ENCODE measurements around the gene LYL1.

The LYL1 gene

DNA sequence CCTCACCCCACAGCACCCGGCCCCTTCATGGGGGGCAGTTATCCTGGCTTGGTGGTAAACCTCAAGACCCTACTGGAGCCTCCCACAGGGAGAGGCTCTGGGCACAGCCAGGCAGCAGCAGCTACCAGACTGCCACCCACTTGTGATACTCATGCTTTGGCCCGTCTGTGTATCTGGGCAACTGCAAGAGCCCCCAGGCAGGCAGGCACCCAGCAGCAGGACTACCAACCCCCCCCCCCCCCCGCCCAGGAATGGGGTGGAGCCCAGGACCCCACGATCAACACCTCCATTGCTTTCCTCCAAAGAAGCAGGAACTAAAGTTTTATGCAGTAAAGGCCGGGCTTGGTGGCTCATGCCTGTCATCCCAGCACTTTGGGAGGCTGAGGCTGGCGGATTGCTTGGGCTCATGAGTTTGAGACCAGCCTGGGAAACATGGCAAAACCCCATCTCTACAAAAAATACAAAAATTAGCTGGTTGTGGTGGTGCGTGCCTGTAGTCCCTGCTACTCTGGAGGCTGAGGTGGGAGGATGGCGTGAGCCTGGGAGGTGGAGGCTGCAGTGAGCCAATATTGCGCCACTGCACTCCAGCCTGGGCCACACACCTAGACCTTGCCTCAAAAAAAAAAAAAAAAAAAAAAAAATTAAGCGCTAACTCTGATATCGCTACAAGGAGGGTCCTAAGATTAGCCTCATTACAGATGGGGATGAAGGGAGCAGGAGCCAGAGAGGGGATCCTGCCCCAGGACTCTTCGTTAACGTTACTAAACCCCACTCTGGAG is 1.1 kb upstream of the LYL1 start:
- TF ChIP-seq, protein P1, sequence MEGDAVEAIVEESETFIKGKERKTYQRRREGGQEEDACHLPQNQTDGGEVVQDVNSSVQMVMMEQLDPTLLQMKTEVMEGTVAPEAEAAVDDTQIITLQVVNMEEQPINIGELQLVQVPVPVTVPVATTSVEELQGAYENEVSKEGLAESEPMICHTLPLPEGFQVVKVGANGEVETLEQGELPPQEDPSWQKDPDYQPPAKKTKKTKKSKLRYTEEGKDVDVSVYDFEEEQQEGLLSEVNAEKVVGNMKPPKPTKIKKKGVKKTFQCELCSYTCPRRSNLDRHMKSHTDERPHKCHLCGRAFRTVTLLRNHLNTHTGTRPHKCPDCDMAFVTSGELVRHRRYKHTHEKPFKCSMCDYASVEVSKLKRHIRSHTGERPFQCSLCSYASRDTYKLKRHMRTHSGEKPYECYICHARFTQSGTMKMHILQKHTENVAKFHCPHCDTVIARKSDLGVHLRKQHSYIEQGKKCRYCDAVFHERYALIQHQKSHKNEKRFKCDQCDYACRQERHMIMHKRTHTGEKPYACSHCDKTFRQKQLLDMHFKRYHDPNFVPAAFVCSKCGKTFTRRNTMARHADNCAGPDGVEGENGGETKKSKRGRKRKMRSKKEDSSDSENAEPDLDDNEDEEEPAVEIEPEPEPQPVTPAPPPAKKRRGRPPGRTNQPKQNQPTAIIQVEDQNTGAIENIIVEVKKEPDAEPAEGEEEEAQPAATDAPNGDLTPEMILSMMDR (conservative IDR thresholded peaks at IDR 0.05; ENCODE audit: control insufficient read depth, insufficient read depth, low read depth, low read length), result no peak
- no peak for DNase-seq (ENCODE audit: low read depth)
- no peak overlapping the region for H3K4me3 ChIP-seq (ENCODE audit: control insufficient read depth, low read depth, low read length)

DNA sequence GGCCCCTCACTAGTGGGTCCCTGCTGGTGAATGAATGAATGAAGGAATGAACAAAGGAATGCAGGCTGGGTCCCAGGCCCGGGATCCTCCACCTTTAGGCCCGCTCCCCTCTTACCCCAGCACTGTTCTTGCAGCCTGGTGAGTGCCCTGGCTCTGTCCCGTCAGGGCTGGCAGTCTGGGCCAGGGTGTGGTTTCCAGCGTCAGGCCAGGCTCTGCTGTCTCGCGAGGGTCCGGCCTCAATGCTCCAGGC is 317 bp downstream of the LYL1 start:
- TF ChIP-seq, protein P1 (conservative IDR thresholded peaks at IDR 0.05; ENCODE audit: control insufficient read depth, insufficient read depth, low read depth, low read length), result no peak
- peak overlapping the region; percentile 6 for H3K4me3 ChIP-seq (ENCODE audit: control insufficient read depth, low read depth, low read length)
- peak; percentile 51 for DNase-seq (ENCODE audit: low read depth)

DNA sequence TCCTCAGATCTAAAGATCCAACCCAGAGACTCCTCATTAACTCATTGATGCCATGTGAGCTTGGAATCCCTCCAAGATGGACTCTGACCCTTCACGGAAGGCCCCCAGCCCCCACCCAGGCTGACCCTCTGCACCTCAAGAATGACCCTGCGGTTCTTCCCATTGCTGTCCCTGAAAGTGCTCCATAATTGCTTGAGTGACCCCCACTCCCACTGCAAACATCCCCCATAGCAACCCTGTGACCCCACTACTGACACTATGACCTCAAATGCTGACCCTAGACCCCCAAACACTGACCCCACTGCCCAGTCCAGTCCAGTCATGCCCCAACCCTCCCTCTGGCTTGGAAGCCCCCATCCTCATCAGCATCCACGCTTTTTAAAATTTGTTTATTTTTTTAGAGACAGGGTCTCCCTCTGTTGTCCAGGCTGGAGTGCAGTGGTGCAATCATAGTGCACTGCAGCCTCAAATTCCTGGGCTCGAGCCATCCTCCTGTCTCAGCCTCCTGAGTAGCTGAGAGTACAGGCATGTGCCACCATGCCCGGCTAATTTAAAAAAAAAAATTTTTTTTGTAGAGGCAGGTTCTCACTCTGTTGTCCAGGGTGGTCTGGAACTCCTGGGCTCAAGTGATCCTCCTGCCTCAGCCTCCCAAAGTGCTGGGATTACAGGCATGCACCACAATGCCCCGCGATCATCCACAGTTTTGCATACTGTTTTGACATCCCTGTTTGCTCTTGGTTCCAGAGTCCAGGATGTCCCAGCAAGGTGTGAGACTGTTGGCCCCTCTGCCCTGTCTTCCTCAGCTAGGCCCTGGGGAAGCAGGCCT is 855 bp downstream of the LYL1 start:
- TF ChIP-seq, protein P1 (conservative IDR thresholded peaks at IDR 0.05; ENCODE audit: control insufficient read depth, insufficient read depth, low read depth, low read length), result no peak
- H3K4me3 ChIP-seq (ENCODE audit: control insufficient read depth, low read depth, low read length), result no peak overlapping the region
- no peak for DNase-seq (ENCODE audit: low read depth)

DNA sequence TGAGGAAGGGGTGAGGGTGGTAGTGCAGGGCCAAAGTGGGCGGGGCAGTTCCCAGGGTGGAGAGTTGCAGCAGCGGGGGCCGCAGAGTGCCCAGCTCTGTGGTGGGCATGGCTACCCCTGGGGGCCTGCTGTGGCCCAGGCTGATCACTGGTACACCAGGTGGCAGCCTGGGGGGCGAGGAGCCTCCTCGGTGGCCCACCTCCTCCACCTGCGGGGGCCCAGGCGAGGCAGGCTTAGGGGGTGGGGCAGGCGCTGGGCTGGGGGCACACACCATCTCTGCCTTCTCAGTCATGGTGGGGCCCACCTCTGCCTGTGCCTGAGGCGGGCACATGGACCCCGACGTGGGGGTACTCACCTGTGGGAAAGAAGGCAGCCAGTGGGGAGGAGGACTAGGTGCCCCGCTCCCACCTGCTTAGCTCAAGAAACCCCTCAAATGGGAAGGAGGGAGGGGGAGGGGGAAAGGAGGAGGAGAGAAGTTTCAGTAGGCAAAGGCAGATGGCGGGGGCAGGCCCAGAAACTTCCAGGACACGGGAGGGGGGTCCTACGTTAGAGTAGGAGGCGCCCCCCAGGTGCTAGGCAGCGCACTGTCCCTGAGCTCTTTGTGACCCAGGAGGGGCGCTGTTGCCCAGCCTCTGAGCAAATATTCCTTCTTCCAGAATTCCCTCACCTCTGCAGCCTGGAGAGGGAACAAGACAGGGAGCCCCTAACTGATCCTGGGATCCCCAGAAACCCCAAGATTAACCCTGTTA is 1.6 kb downstream of the LYL1 start:
- TF ChIP-seq, protein P1 (conservative IDR thresholded peaks at IDR 0.05; ENCODE audit: control insufficient read depth, insufficient read depth, low read depth, low read length), result peak; percentile 24
- DNase-seq (ENCODE audit: low read depth), result no peak
- no peak overlapping the region for H3K4me3 ChIP-seq (ENCODE audit: control insufficient read depth, low read depth, low read length)

DNA sequence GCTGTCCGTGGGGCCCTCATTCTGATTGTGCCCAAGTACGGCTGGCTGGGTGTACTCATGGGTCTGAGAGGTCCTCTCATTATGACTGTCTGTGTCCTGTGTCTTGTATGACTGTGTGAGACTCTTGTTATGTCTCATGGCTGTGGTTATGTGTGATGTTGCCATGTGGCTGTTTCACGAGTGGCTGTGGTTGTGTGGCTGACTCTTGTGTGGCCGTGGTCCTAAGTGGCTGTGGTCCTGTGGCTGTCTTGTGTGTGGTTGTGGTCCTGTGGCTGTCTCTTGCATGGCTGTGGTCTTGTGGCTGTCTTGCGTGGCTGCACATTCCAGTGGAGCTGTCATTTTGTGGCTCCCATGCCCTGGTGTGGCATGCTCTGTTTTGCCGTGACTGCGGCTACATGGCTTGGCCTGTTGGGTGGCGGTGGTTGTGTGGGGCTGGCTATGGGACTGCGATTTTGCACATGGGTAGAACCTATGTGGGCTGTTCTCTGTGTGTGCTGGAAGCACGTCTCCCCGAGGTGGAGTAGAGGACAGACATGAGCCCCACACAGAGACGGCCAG is 2.5 kb downstream of the LYL1 start:
- DNase-seq (ENCODE audit: low read depth), result peak; percentile 30
- TF ChIP-seq, protein P1 (conservative IDR thresholded peaks at IDR 0.05; ENCODE audit: control insufficient read depth, insufficient read depth, low read depth, low read length), result no peak
- no peak overlapping the region for H3K4me3 ChIP-seq (ENCODE audit: control insufficient read depth, low read depth, low read length)
